Mammary epithelial cell (primary cell): Measurements from ENCODE around the gene RNU1-4.
"Not testable (repeated sequence)": the region's sequence is repeated elsewhere in the genome, so short reads cannot be mapped to it uniquely, and the experiment has no call there.

Experiments
- EZH2 ChIP-seq: IDR thresholded peaks from 2 replicates; pipeline ENCODE4 v1.6.1; 2012; ENCODE audit warnings: low read length, inconsistent platforms, borderline replicate concordance
- TF ChIP-seq, protein P1 (sequence below), 2 donors: IDR thresholded peaks in 1 of 2; conservative IDR thresholded peaks in 1 of 2; 2 replicates each; pipeline ENCODE4 v1.5.1; 2011 to 2012; ENCODE audit warnings: inconsistent platforms in 2 of 2, low read length in 2 of 2, mild to moderate bottlenecking in 2 of 2, control low read depth in 1 of 2, low read depth in 1 of 2; ENCODE audit not compliant: insufficient read depth in 1 of 2; ENCODE audit errors: extremely low read depth in 1 of 2

DNA sequence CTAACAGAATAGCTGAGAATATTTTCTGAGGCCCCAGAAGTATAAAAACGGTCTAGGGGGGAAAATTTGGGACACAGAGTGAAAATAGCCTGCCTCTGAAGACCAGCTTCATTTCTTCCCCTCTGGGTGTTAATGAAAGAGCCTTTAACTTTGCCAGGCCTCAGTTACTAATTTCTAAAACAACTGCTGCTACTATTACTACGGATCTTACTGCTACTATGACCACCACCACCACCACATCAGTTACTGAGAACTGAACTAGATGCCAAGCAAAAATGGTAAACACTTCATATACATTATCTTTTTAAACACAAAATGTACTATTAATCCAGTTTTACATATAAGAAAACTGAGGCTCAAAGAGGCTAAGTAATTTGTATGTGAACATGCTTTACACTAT lies 15.6 kb downstream of the RNU1-4 start:
- not testable (repeated sequence) for TF ChIP-seq EZH2
- TF ChIP-seq, protein P1, sequence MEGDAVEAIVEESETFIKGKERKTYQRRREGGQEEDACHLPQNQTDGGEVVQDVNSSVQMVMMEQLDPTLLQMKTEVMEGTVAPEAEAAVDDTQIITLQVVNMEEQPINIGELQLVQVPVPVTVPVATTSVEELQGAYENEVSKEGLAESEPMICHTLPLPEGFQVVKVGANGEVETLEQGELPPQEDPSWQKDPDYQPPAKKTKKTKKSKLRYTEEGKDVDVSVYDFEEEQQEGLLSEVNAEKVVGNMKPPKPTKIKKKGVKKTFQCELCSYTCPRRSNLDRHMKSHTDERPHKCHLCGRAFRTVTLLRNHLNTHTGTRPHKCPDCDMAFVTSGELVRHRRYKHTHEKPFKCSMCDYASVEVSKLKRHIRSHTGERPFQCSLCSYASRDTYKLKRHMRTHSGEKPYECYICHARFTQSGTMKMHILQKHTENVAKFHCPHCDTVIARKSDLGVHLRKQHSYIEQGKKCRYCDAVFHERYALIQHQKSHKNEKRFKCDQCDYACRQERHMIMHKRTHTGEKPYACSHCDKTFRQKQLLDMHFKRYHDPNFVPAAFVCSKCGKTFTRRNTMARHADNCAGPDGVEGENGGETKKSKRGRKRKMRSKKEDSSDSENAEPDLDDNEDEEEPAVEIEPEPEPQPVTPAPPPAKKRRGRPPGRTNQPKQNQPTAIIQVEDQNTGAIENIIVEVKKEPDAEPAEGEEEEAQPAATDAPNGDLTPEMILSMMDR (conservative IDR thresholded peaks at IDR 0.05 in 1 of 2, IDR thresholded peaks at IDR 0.05 in 1 of 2; ENCODE audit: extremely low read depth in 1 of 2, insufficient read depth in 1 of 2, low read depth in 1 of 2, low read length in 2 of 2): not testable (repeated sequence)
